ENCODE results near the gene TOR4A.

TOR4A gene

DNA sequence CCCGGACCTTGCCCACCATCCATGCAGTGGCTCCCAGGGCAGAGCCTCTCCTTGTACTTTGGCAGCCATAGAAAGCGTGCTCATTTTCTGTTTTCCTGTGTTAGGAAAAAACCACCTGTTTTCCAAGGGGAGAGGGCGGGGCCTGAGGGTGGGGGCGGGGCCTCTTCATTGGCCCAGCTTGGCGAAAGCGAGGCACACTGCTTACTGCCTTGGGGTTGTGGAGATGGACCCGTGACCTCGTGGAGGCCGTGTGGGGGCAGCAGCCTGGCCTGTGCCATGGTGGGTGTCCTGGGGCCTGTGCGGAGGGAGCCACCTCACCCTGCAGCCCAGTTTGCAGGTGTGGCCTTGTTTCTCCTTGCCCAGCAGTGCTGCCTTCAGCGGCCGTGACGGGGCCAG lies 4.4 kb upstream of the TOR4A start:
- no peak overlapping the region for H3K27ac ChIP-seq (ENCODE audit: low read length)
- H4K20me1 ChIP-seq (ENCODE audit: insufficient read depth, low read length), result peaks cover 41% of the 10 kb centered on the region
- 0 out of 2 replicates have a peak, but pooled peaks cover 2% of the 10 kb centered on the region for H3K79me2 ChIP-seq (ENCODE audit: insufficient read depth, low read length)
- H3K36me3 ChIP-seq (ENCODE audit: insufficient read depth, low read length), result peaks cover 37% of the 10 kb centered on the region
- no peak overlapping the region for H2AFZ ChIP-seq (ENCODE audit: low read depth, low read length)
- TF ChIP-seq, protein P1, sequence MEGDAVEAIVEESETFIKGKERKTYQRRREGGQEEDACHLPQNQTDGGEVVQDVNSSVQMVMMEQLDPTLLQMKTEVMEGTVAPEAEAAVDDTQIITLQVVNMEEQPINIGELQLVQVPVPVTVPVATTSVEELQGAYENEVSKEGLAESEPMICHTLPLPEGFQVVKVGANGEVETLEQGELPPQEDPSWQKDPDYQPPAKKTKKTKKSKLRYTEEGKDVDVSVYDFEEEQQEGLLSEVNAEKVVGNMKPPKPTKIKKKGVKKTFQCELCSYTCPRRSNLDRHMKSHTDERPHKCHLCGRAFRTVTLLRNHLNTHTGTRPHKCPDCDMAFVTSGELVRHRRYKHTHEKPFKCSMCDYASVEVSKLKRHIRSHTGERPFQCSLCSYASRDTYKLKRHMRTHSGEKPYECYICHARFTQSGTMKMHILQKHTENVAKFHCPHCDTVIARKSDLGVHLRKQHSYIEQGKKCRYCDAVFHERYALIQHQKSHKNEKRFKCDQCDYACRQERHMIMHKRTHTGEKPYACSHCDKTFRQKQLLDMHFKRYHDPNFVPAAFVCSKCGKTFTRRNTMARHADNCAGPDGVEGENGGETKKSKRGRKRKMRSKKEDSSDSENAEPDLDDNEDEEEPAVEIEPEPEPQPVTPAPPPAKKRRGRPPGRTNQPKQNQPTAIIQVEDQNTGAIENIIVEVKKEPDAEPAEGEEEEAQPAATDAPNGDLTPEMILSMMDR (IDR thresholded peaks at IDR 0.05; ENCODE audit: borderline replicate concordance, extremely low read depth, low read length, poor library complexity, severe bottlenecking), result no peak
- no peak for TF ChIP-seq EZH2 (IDR thresholded peaks at IDR 0.05; ENCODE audit: borderline replicate concordance, low read depth, low read length, severe bottlenecking)
- H3K9ac ChIP-seq (ENCODE audit: low read depth, low read length), result no peak overlapping the region
- ATAC-seq (ENCODE audit: insufficient read depth, low read depth), result no peak
- H3K4me1 ChIP-seq (ENCODE audit: insufficient read depth, low read length), result no peaks in the 10 kb centered on the region
- no peak for DNase-seq
- H3K27me3 ChIP-seq (ENCODE audit: insufficient read depth, low read length, poor library complexity), result no peaks in the 10 kb centered on the region
- no peak overlapping the region for H3K4me3 ChIP-seq (ENCODE audit: low read depth in 1 of 2, low read length in 2 of 2)
- H3K4me2 ChIP-seq (ENCODE audit: insufficient read depth, low read length), result no peak overlapping the region
- H3K9me3 ChIP-seq (ENCODE audit: insufficient read depth, low read length, severe bottlenecking), result no peaks in the 10 kb centered on the region

- H3K9ac ChIP-seq (ENCODE audit: low read depth, low read length), result no peak overlapping the region
- no peaks in the 10 kb centered on the region for H3K4me1 ChIP-seq (ENCODE audit: insufficient read depth, low read length)
- peaks cover 37% of the 10 kb centered on the region for H4K20me1 ChIP-seq (ENCODE audit: insufficient read depth, low read length)
- ATAC-seq (ENCODE audit: insufficient read depth, low read depth) (no peak), DNase-seq (no peak)
- H3K4me3 ChIP-seq (ENCODE audit: low read depth in 1 of 2, low read length in 2 of 2), result no peak overlapping the region
- no peaks in the 10 kb centered on the region for H3K27me3 ChIP-seq (ENCODE audit: insufficient read depth, low read length, poor library complexity)
- H3K4me2 ChIP-seq (ENCODE audit: insufficient read depth, low read length), result no peak overlapping the region
- H2AFZ ChIP-seq (ENCODE audit: low read depth, low read length), result no peak overlapping the region
- H3K79me2 ChIP-seq (ENCODE audit: insufficient read depth, low read length), result 0 out of 2 replicates have a peak, but pooled peaks cover 2% of the 10 kb centered on the region
- no peak overlapping the region for H3K27ac ChIP-seq (ENCODE audit: low read length)
- TF ChIP-seq EZH2 (IDR thresholded peaks at IDR 0.05; ENCODE audit: borderline replicate concordance, low read depth, low read length, severe bottlenecking), result no peak
- TF ChIP-seq, protein P1 (IDR thresholded peaks at IDR 0.05; ENCODE audit: borderline replicate concordance, extremely low read depth, low read length, poor library complexity, severe bottlenecking), result no peak
- peaks cover 32% of the 10 kb centered on the region for H3K36me3 ChIP-seq (ENCODE audit: insufficient read depth, low read length)
- no peaks in the 10 kb centered on the region for H3K9me3 ChIP-seq (ENCODE audit: insufficient read depth, low read length, severe bottlenecking)
Observed at GRCh38 chr9:137273611-137274320, 3.8 kb upstream of the TOR4A start.

DNA sequence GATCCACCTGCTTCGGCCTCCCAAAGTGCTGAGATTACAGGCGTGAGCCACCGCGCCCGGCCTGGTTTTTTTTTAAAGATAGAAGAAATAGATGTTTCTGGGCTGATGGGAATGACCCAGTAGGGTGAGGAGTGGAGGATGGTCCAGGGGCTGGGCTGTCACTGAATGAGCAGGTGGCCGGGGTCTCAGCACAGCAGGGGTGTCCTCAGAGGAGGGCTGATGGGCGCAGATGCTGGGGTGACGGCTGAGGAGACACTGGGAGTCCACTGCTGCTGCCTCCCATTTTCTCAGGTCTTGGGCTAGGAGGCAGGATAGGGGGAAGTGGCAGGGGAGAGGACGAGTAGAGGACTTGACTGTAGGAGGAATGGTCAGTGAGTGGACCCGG lies 2.3 kb upstream of the TOR4A start:
- H3K27ac ChIP-seq (ENCODE audit: low read length), result no peak overlapping the region
- no peaks in the 10 kb centered on the region for H3K27me3 ChIP-seq (ENCODE audit: insufficient read depth, low read length, poor library complexity)
- no peak overlapping the region for H3K4me3 ChIP-seq (ENCODE audit: low read depth in 1 of 2, low read length in 2 of 2)
- H3K4me2 ChIP-seq (ENCODE audit: insufficient read depth, low read length), result no peak overlapping the region
- TF ChIP-seq, protein P1 (IDR thresholded peaks at IDR 0.05; ENCODE audit: borderline replicate concordance, extremely low read depth, low read length, poor library complexity, severe bottlenecking), result no peak
- TF ChIP-seq EZH2 (IDR thresholded peaks at IDR 0.05; ENCODE audit: borderline replicate concordance, low read depth, low read length, severe bottlenecking), result no peak
- H3K36me3 ChIP-seq (ENCODE audit: insufficient read depth, low read length), result peaks cover 23% of the 10 kb centered on the region
- H3K9ac ChIP-seq (ENCODE audit: low read depth, low read length), result no peak overlapping the region
- peaks cover 35% of the 10 kb centered on the region for H4K20me1 ChIP-seq (ENCODE audit: insufficient read depth, low read length)
- DNase-seq (no peak), ATAC-seq (ENCODE audit: insufficient read depth, low read depth) (no peak)
- no peaks in the 10 kb centered on the region for H3K9me3 ChIP-seq (ENCODE audit: insufficient read depth, low read length, severe bottlenecking)
- H3K4me1 ChIP-seq (ENCODE audit: insufficient read depth, low read length), result no peaks in the 10 kb centered on the region
- H2AFZ ChIP-seq (ENCODE audit: low read depth, low read length), result no peak overlapping the region
- 0 out of 2 replicates have a peak, but pooled peaks cover 2% of the 10 kb centered on the region for H3K79me2 ChIP-seq (ENCODE audit: insufficient read depth, low read length)
